H9 (cell line): Measurements from ENCODE around the gene DCT. TPM values are rescaled to one million over a fixed set of nuclear protein-coding genes. Genes with fewer than 3 reads are reported as not detected.

ENCODE experiments used
- DNase-seq: peaks from one replicate; pipeline ENCODE4 v3.0.0-alpha.2; 2017
- H2AFZ ChIP-seq: one replicate; pipeline ENCODE4 v1.6.1; 2013; ENCODE audit warnings: mild to moderate bottlenecking, low read length, control low read depth, moderate library complexity
- H2AK5ac ChIP-seq: 2 replicates; pipeline ENCODE4 v1.6.1; 2013; ENCODE audit warnings: low read length, control low read depth, mixed read lengths; ENCODE audit not compliant: insufficient read length
- H2BK120ac ChIP-seq: one replicate; pipeline ENCODE4 v1.6.1; 2013; ENCODE audit warnings: low read depth, mild to moderate bottlenecking, low read length, control low read depth, inconsistent platforms; ENCODE audit not compliant: poor library complexity, severe bottlenecking
- H2BK12ac ChIP-seq: 2 replicates; pipeline ENCODE4 v1.6.1; 2013; ENCODE audit warnings: low read length, control low read depth, mixed read lengths, low read depth; ENCODE audit not compliant: insufficient read length
- H2BK15ac ChIP-seq: 2 replicates; pipeline ENCODE4 v1.6.1; 2013; ENCODE audit warnings: low read depth, low read length, control low read depth
- H2BK20ac ChIP-seq: one replicate; pipeline ENCODE4 v1.6.1; 2013; ENCODE audit warnings: low read depth, mild to moderate bottlenecking, low read length, control low read depth, inconsistent platforms; ENCODE audit not compliant: poor library complexity, severe bottlenecking
- H2BK5ac ChIP-seq: 2 replicates; pipeline ENCODE4 v1.6.1; 2013; ENCODE audit warnings: low read length, control low read depth, mixed read lengths; ENCODE audit not compliant: insufficient read length
- H3K14ac ChIP-seq: 2 replicates; pipeline ENCODE4 v1.6.1; 2013; ENCODE audit warnings: low read length, control low read depth; ENCODE audit not compliant: insufficient read depth
- H3K18ac ChIP-seq: 2 replicates; pipeline ENCODE4 v1.6.1; 2013; ENCODE audit warnings: low read depth, mild to moderate bottlenecking, mixed read lengths, low read length, control low read depth; ENCODE audit not compliant: insufficient read length
- H3K23ac ChIP-seq: 2 replicates; pipeline ENCODE4 v1.6.1; 2013; ENCODE audit warnings: low read length, control low read depth, mixed read lengths, low read depth; ENCODE audit not compliant: insufficient read length
- H3K23me2 ChIP-seq: 2 replicates; pipeline ENCODE4 v1.6.1; 2013; ENCODE audit warnings: low read depth, mild to moderate bottlenecking, mixed read lengths, low read length, control low read depth; ENCODE audit not compliant: insufficient read length, poor library complexity, severe bottlenecking
- H3K27ac ChIP-seq: 2 replicates; pipeline ENCODE4 v1.5.1; 2013; ENCODE audit warnings: low read length, control low read depth, mixed read lengths, low read depth; ENCODE audit not compliant: insufficient read length
- H3K27me3 ChIP-seq: 2 replicates; pipeline ENCODE4 v1.6.1; 2013; ENCODE audit warnings: low read length, control low read depth, inconsistent platforms; ENCODE audit not compliant: insufficient read depth
- H3K4ac ChIP-seq: 2 replicates; pipeline ENCODE4 v1.6.1; 2013; ENCODE audit warnings: low read depth, mild to moderate bottlenecking, control low read depth, inconsistent platforms, low read length, moderate library complexity
- H3K4me1 ChIP-seq: 2 replicates; pipeline ENCODE4 v1.6.1; 2013; ENCODE audit warnings: low read length, control low read depth, inconsistent platforms; ENCODE audit not compliant: insufficient read depth
- H3K4me2 ChIP-seq: 2 replicates; pipeline ENCODE4 v1.6.1; 2013; ENCODE audit warnings: low read length, control low read depth, mixed read lengths; ENCODE audit not compliant: insufficient read length, insufficient read depth
- H3K56ac ChIP-seq: 2 replicates; pipeline ENCODE4 v1.6.1; 2013; ENCODE audit warnings: low read depth, mild to moderate bottlenecking, mixed read lengths, low read length, control low read depth; ENCODE audit not compliant: insufficient read length
- H3K79me1 ChIP-seq: 2 replicates; pipeline ENCODE4 v1.6.1; 2013; ENCODE audit warnings: low read depth, mild to moderate bottlenecking, moderate library complexity, low read length, control low read depth, inconsistent platforms; ENCODE audit not compliant: insufficient read depth, poor library complexity, severe bottlenecking
- H3K79me2 ChIP-seq: 2 replicates; pipeline ENCODE4 v1.6.1; 2013; ENCODE audit warnings: low read length, control low read depth, inconsistent platforms; ENCODE audit not compliant: insufficient read depth
- H3K9ac ChIP-seq: 2 replicates; pipeline ENCODE4 v1.6.1; 2013; ENCODE audit warnings: low read length, control low read depth, mixed read lengths; ENCODE audit not compliant: insufficient read length; ENCODE audit errors: extremely low read depth
- H3K9me3 ChIP-seq: one replicate; pipeline ENCODE4 v1.6.1; 2013; ENCODE audit warnings: low read depth, low read length, inconsistent platforms; ENCODE audit not compliant: control insufficient read depth
- H3T11ph ChIP-seq: one replicate; pipeline ENCODE4 v1.6.1; 2013; ENCODE audit warnings: mild to moderate bottlenecking, low read length, control low read depth, inconsistent platforms
- H4K20me1 ChIP-seq: one replicate; pipeline ENCODE4 v1.6.1; 2013; ENCODE audit not compliant: control insufficient read depth, insufficient read length, insufficient read depth
- H4K5ac ChIP-seq: 2 replicates; pipeline ENCODE4 v1.6.1; 2013; ENCODE audit warnings: low read depth, mild to moderate bottlenecking, mixed read lengths, low read length, control low read depth; ENCODE audit not compliant: insufficient read length
- H4K8ac ChIP-seq: replicated peaks from 2 replicates; pipeline ENCODE4 v1.6.1; 2013; ENCODE audit warnings: low read length, control low read depth, mixed read lengths, low read depth; ENCODE audit not compliant: insufficient read length
- H4K91ac ChIP-seq: 2 replicates; pipeline ENCODE4 v1.6.1; 2013; ENCODE audit warnings: low read depth, mild to moderate bottlenecking, moderate library complexity, mixed read lengths, low read length, control low read depth; ENCODE audit not compliant: insufficient read length
- H3K27ac Mint-ChIP-seq, 3 experiments: 2 replicates in 2 of 3; 3 replicates in 1 of 3; pipeline ENCODE4 v1.8.0; 2020 to 2021; ENCODE audit warnings: mixed read lengths in 3 of 3, mild to moderate bottlenecking in 1 of 3, moderate library complexity in 1 of 3
- H3K27me3 Mint-ChIP-seq: 2 replicates; pipeline ENCODE4 v1.8.0; 2021; ENCODE audit warnings: low read depth, mild to moderate bottlenecking, moderate library complexity, mixed read lengths
- H3K36me3 Mint-ChIP-seq, 3 experiments: 2 replicates in 2 of 3; 3 replicates in 1 of 3; pipeline ENCODE4 v1.8.0; 2020 to 2021; ENCODE audit warnings: low read depth in 3 of 3, mixed read lengths in 3 of 3; ENCODE audit not compliant: insufficient read depth in 1 of 3
- H3K4me1 Mint-ChIP-seq, 2 experiments: 2 replicates each; pipeline ENCODE4 v1.8.0; 2020; ENCODE audit warnings: mixed read lengths in 2 of 2
- H3K4me3 Mint-ChIP-seq, 2 experiments: 2 replicates in 1 of 2; 3 replicates in 1 of 2; pipeline ENCODE4 v1.8.0; 2020 to 2021; ENCODE audit warnings: mild to moderate bottlenecking in 2 of 2, mixed read lengths in 2 of 2, moderate library complexity in 1 of 2
- H3K9me3 Mint-ChIP-seq, 2 experiments: 2 replicates in 1 of 2; 3 replicates in 1 of 2; pipeline ENCODE4 v1.8.0; 2020; ENCODE audit warnings: mild to moderate bottlenecking in 2 of 2, mixed read lengths in 2 of 2, moderate library complexity in 1 of 2
- WGBS: extraction: QIAGEN DNeasy Blood & Tissue Kit; methylation state at CpG from one replicate; pipeline ENCODE4 v1.1.7; 2013; ENCODE audit warnings: missing lambda C conversion rate, low lambda C conversion rate, mixed read lengths; ENCODE audit not compliant: insufficient read length; ENCODE audit errors: extremely low coverage; 5-methylcytosine and 5-hydroxymethylcytosine counted together
- total RNA-seq: library from RNA; stranded (reverse); gene quantifications from 2 replicates; pipeline ENCODE4 v1.2.1, GENCODE V29; 2021
- TF ChIP-seq, protein P1 (sequence below): fragments of 200-600 bp; sonication (generic); conservative IDR thresholded peaks from 3 replicates; pipeline ENCODE4 v1.8.0; 2021; ENCODE audit warnings: antibody characterized with exemption, mild to moderate bottlenecking

Gene DCT
- total RNA-seq, 1 experiment from 2014 or later = not detected

DNA sequence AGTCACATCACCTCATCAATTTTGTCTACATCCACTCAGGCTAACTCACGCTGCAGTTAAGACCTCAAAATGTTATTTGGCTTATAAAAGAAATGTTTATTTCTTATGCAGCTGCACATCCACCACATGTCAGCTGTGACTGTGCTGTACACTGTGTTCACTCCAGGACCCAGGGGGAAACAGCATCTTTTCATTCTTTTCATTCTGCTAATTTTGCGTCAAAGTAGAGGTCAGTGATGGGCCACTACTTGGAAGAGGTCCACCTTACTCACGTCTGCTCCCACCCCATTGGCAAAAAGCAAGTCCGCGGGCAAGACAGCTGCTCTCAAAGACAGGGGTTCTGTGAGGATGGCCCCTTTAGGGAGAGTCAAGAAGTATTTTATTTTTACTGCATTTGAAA, 4.5 kb upstream of the DCT start:
- H3K23ac ChIP-seq = no peak overlapping the region
- no peaks in the 10 kb centered on the region for H3K79me1 ChIP-seq
- no CpG with 5 or more reads among the region's 5 CpGs for WGBS
- no peak overlapping the region for H4K91ac ChIP-seq
- H3K79me2 ChIP-seq = no peaks in the 10 kb centered on the region
- no peak overlapping the region for H2BK15ac ChIP-seq
- TF ChIP-seq, protein P1, sequence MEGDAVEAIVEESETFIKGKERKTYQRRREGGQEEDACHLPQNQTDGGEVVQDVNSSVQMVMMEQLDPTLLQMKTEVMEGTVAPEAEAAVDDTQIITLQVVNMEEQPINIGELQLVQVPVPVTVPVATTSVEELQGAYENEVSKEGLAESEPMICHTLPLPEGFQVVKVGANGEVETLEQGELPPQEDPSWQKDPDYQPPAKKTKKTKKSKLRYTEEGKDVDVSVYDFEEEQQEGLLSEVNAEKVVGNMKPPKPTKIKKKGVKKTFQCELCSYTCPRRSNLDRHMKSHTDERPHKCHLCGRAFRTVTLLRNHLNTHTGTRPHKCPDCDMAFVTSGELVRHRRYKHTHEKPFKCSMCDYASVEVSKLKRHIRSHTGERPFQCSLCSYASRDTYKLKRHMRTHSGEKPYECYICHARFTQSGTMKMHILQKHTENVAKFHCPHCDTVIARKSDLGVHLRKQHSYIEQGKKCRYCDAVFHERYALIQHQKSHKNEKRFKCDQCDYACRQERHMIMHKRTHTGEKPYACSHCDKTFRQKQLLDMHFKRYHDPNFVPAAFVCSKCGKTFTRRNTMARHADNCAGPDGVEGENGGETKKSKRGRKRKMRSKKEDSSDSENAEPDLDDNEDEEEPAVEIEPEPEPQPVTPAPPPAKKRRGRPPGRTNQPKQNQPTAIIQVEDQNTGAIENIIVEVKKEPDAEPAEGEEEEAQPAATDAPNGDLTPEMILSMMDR = no peak
- H3K27me3 ChIP-seq = no peaks in the 10 kb centered on the region
- no peaks in the 10 kb centered on the region for H3K4me1 ChIP-seq
- Mint-ChIP-seq H3K9me3 (no peaks in the 10 kb centered on the region), H3K27me3 (peaks cover 5% of the 10 kb centered on the region), H3K4me3 (no peak overlapping the region), H3K4me1 (no peaks in the 10 kb centered on the region), H3K36me3 (no peaks in the 10 kb centered on the region), H3K27ac (no peak overlapping the region)
- no peak overlapping the region for H4K5ac ChIP-seq
- no peaks in the 10 kb centered on the region for H3K9me3 ChIP-seq
- no peak overlapping the region for H2BK120ac ChIP-seq
- no peak overlapping the region for H3K14ac ChIP-seq
- no peak overlapping the region for H4K8ac ChIP-seq
- H4K20me1 ChIP-seq = no peaks in the 10 kb centered on the region
- no peak overlapping the region for H3T11ph ChIP-seq
- no peak overlapping the region for H2AFZ ChIP-seq
- no peak for DNase-seq
- H3K4me2 ChIP-seq = no peak overlapping the region
- H3K23me2 ChIP-seq = no peaks in the 10 kb centered on the region
- H3K27ac ChIP-seq = no peak overlapping the region
- no peak overlapping the region for H3K56ac ChIP-seq
- no peak overlapping the region for H3K9ac ChIP-seq
- no peak overlapping the region for H3K4ac ChIP-seq
- no peak overlapping the region for H2BK12ac ChIP-seq
- H2AK5ac ChIP-seq = no peak overlapping the region
- H2BK5ac ChIP-seq = no peak overlapping the region
- no peak overlapping the region for H2BK20ac ChIP-seq
- H3K18ac ChIP-seq = no peak overlapping the region
